IMR-90 (cell line): Measurements from ENCODE around the gene SNX25. TPM values are rescaled to one million over a fixed set of nuclear protein-coding genes. Genes with fewer than 3 reads are reported as not detected.

ENCODE experiments used
- ATAC-seq: fragments of 200-7000 bp; cut with Tn5 transposase; 2 replicates; pipeline ENCODE4 v1.9.1; 2020; ENCODE audit warnings: low read depth, mild to moderate bottlenecking, moderate library complexity
- BruUV-seq: library from RNA; stranded (reverse); fragments of 400-500 nt; replicated peaks from 2 replicates; lab custom pipeline; 2021; lab: Mats Ljungman, UMichigan
- CTCF ChIA-PET: fragments of 300-600 bp; formaldehyde crosslinking; extraction: SDS; loops from one replicate; lab custom pipeline; 2021; ENCODE audit warnings: antibody characterized with exemption; lab: Yijun Ruan, JAX
- POLR2A ChIA-PET: fragments of 300-600 bp; sonication (Branson Sonifier 250); formaldehyde crosslinking; loops from one replicate; lab custom pipeline; 2022; ENCODE audit warnings: antibody characterized with exemption; ENCODE audit not compliant: unreplicated experiment; lab: Charles Lee
- DNase-seq: peaks from one replicate; pipeline ENCODE4 v3.0.0; 2013
- H2AFZ ChIP-seq: replicated peaks from 2 replicates; pipeline ENCODE3; 2013; ENCODE audit warnings: low read length, mild to moderate bottlenecking; ENCODE audit not compliant: poor library complexity
- H2AK5ac ChIP-seq: 2 replicates; pipeline ENCODE4 v1.6.1; 2013; ENCODE audit warnings: low read depth, low read length, inconsistent platforms
- H2AK9ac ChIP-seq: replicated peaks from 2 replicates; pipeline ENCODE3; 2013; ENCODE audit warnings: mild to moderate bottlenecking, low read depth, low read length, moderate library complexity; ENCODE audit not compliant: poor library complexity
- H2BK120ac ChIP-seq: 2 replicates; pipeline ENCODE4 v1.6.1; 2013; ENCODE audit warnings: low read depth, low read length, inconsistent platforms
- H2BK15ac ChIP-seq: 3 replicates; pipeline ENCODE4 v1.6.1; 2013; ENCODE audit warnings: low read depth, low read length, inconsistent platforms
- H2BK20ac ChIP-seq: 2 replicates; pipeline ENCODE4 v1.6.1; 2013; ENCODE audit warnings: low read depth, mild to moderate bottlenecking, inconsistent platforms, low read length, moderate library complexity
- H2BK5ac ChIP-seq: 2 replicates; pipeline ENCODE4 v1.6.1; 2013; ENCODE audit warnings: mild to moderate bottlenecking, low read depth, low read length, inconsistent platforms; ENCODE audit not compliant: poor library complexity, severe bottlenecking
- H3K14ac ChIP-seq: replicated peaks from 2 replicates; pipeline ENCODE4 v1.6.1; 2013; ENCODE audit warnings: low read depth, low read length, inconsistent platforms
- H3K18ac ChIP-seq: 2 replicates; pipeline ENCODE4 v1.6.1; 2013; ENCODE audit warnings: low read depth, low read length, control low read depth
- H3K23ac ChIP-seq: 2 replicates; pipeline ENCODE4 v1.6.1; 2013; ENCODE audit warnings: low read depth, low read length, inconsistent platforms
- H3K27ac ChIP-seq: 2 replicates; pipeline ENCODE4 v1.5.1; 2013; ENCODE audit warnings: mild to moderate bottlenecking, control low read depth, low read length; ENCODE audit not compliant: insufficient read depth
- H3K27me3 ChIP-seq: 2 replicates; pipeline ENCODE4 v1.6.1; 2013; ENCODE audit warnings: low read length; ENCODE audit not compliant: control insufficient read depth, insufficient read depth
- H3K36me3 ChIP-seq: 2 replicates; pipeline ENCODE4 v1.6.1; 2013; ENCODE audit warnings: low read length, mixed read lengths; ENCODE audit not compliant: control insufficient read depth, insufficient read depth
- H3K4ac ChIP-seq: 2 replicates; pipeline ENCODE4 v1.6.1; 2013; ENCODE audit warnings: low read depth, low read length, inconsistent platforms
- H3K4me1 ChIP-seq: 2 replicates; pipeline ENCODE4 v1.6.1; 2013; ENCODE audit warnings: low read length, mixed read lengths; ENCODE audit not compliant: control insufficient read depth, insufficient read depth
- H3K4me2 ChIP-seq: 2 replicates; pipeline ENCODE4 v1.6.1; 2013; ENCODE audit warnings: low read depth, mild to moderate bottlenecking, control low read depth, low read length, moderate library complexity
- H3K4me3 ChIP-seq: 2 replicates; pipeline ENCODE4 v1.5.1; 2013; ENCODE audit warnings: low read depth, mild to moderate bottlenecking, control low read depth, low read length, moderate library complexity; ENCODE audit not compliant: insufficient read depth
- H3K56ac ChIP-seq: 2 replicates; pipeline ENCODE4 v1.6.1; 2013; ENCODE audit warnings: low read length, inconsistent platforms; ENCODE audit not compliant: insufficient read depth; ENCODE audit errors: extremely low read depth
- H3K79me1 ChIP-seq, 2 experiments: 2 replicates each; pipeline ENCODE4 v1.6.1; 2013; ENCODE audit warnings: low read length in 2 of 2, inconsistent platforms in 1 of 2, low read depth in 1 of 2
- H3K9ac ChIP-seq: 2 replicates; pipeline ENCODE4 v1.6.1; 2013; ENCODE audit warnings: low read depth, low read length, control low read depth
- H3K9me1 ChIP-seq: 2 replicates; pipeline ENCODE4 v1.6.1; 2013; ENCODE audit warnings: low read length, inconsistent platforms; ENCODE audit not compliant: insufficient read depth
- H3K9me3 ChIP-seq: 2 replicates; pipeline ENCODE4 v1.6.1; 2013; ENCODE audit warnings: low read length; ENCODE audit not compliant: control insufficient read depth, insufficient read depth
- H4K20me1 ChIP-seq: 2 replicates; pipeline ENCODE4 v1.6.1; 2013; ENCODE audit warnings: low read length, inconsistent platforms; ENCODE audit not compliant: insufficient read depth
- H4K5ac ChIP-seq: 2 replicates; pipeline ENCODE4 v1.6.1; 2013; ENCODE audit warnings: mild to moderate bottlenecking, low read depth, low read length, control low read depth
- H4K8ac ChIP-seq, 2 experiments: 2 replicates each; pipeline ENCODE4 v1.6.1; 2013; ENCODE audit warnings: low read depth in 2 of 2, low read length in 2 of 2, control low read depth in 1 of 2, inconsistent platforms in 1 of 2
- H4K91ac ChIP-seq: 2 replicates; pipeline ENCODE4 v1.6.1; 2013; ENCODE audit warnings: low read depth, low read length, inconsistent platforms; ENCODE audit not compliant: insufficient read depth
- BHLHE40 ChIP-seq: fragments of 150-350 bp; IDR thresholded peaks from 2 replicates; pipeline ENCODE4 v1.6.1; 2016; ENCODE audit warnings: mild to moderate bottlenecking, low read depth, low read length
- CEBPB ChIP-seq: IDR thresholded peaks from 2 replicates; pipeline ENCODE4 v1.6.1; 2012; ENCODE audit warnings: low read depth, low read length, improper control_type of control experiment
- CHD1 ChIP-seq: IDR thresholded peaks from 2 replicates; pipeline ENCODE4 v1.6.1; 2012; ENCODE audit warnings: low read depth, low read length, improper control_type of control experiment
- CTCF ChIP-seq: conservative IDR thresholded peaks from 2 replicates; pipeline ENCODE4 v1.5.1; 2012; ENCODE audit warnings: mild to moderate bottlenecking, low read depth, low read length, improper control_type of control experiment
- ELK1 ChIP-seq: fragments of 150-350 bp; IDR thresholded peaks from 2 replicates; pipeline ENCODE4 v1.6.1; 2016; ENCODE audit warnings: low read depth, mild to moderate bottlenecking, low read length, moderate library complexity, borderline replicate concordance
- FOS ChIP-seq: fragments of 150-350 bp; IDR thresholded peaks from 2 replicates; pipeline ENCODE4 v1.6.1; 2016; ENCODE audit warnings: low read depth, low read length
- MAFK ChIP-seq: IDR thresholded peaks from 2 replicates; pipeline ENCODE4 v1.6.1; 2012; ENCODE audit warnings: low read depth, low read length, improper control_type of control experiment
- MAZ ChIP-seq: IDR thresholded peaks from 2 replicates; pipeline ENCODE4 v1.6.1; 2012; ENCODE audit warnings: low read depth, mild to moderate bottlenecking, low read length, improper control_type of control experiment, moderate library complexity, borderline replicate concordance
- MXI1 ChIP-seq: IDR thresholded peaks from 2 replicates; pipeline ENCODE4 v1.6.1; 2012; ENCODE audit warnings: low read depth, mild to moderate bottlenecking, low read length, moderate library complexity, borderline replicate concordance
- NFE2L2 ChIP-seq: fragments of 150-350 bp; IDR thresholded peaks from 2 replicates; pipeline ENCODE4 v1.6.1; 2016; ENCODE audit warnings: low read depth, mild to moderate bottlenecking, low read length
- POLR2A ChIP-seq: IDR thresholded peaks from 2 replicates; pipeline ENCODE4 v1.6.1; 2012; ENCODE audit warnings: mild to moderate bottlenecking, low read depth, low read length
- RAD21 ChIP-seq: IDR thresholded peaks from 2 replicates; pipeline ENCODE4 v1.6.1; 2012; ENCODE audit warnings: low read length, improper control_type of control experiment
- RCOR1 ChIP-seq: IDR thresholded peaks from 2 replicates; pipeline ENCODE4 v1.6.1; 2012; ENCODE audit warnings: mild to moderate bottlenecking, low read length, improper control_type of control experiment; ENCODE audit not compliant: insufficient replicate concordance
- RFX5 ChIP-seq: IDR thresholded peaks from 2 replicates; pipeline ENCODE4 v1.8.0; 2012; ENCODE audit warnings: low read depth, mild to moderate bottlenecking, low read length, moderate library complexity
- SMC3 ChIP-seq: fragments of 150-350 bp; IDR thresholded peaks from 2 replicates; pipeline ENCODE4 v1.6.1; 2016; ENCODE audit warnings: low read depth, mild to moderate bottlenecking, antibody characterized with exemption, low read length, moderate library complexity
- USF2 ChIP-seq: fragments of 150-350 bp; IDR thresholded peaks from 2 replicates; pipeline ENCODE4 v1.6.1; 2017; ENCODE audit warnings: mild to moderate bottlenecking, antibody characterized with exemption, low read length, low read depth
- WGBS, 2 experiments: methylation state at CpG; one replicate each; pipeline versions ENCODE4 v1.1.5 to v1.1.7; 2013; ENCODE audit warnings: missing lambda C conversion rate in 2 of 2; ENCODE audit not compliant: insufficient read length in 1 of 2; ENCODE audit errors: extremely low coverage in 2 of 2; 5-methylcytosine and 5-hydroxymethylcytosine counted together
- dilution Hi-C: fragments of 300-500 bp; cut with HindIII; formaldehyde crosslinking; loops from one replicate; pipeline ENCODE4 v1.14.3; 2018; ENCODE audit warnings: low sequenced_read_pairs; ENCODE audit not compliant: unreplicated experiment
- in situ Hi-C: fragments of 300-500 bp; cut with MboI; formaldehyde crosslinking; loops from 3 replicates; pipeline ENCODE4 v1.14.3; 2019; ENCODE audit warnings: low sequenced_read_pairs, inconsistent platforms, mixed read lengths
- intact Hi-C: fragments of 100-400 bp; cut with micrococcal nuclease; formaldehyde crosslinking; loops from 2 replicates; pipeline ENCODE4 v1.10.0; 2022
- polyA plus RNA-seq, 3 experiments: library from polyadenylated mRNA; depleted of rRNA; stranded (reverse); fragments of >200 nt; gene quantifications; 2 replicates each; pipeline ENCODE4 v1.2.3, GENCODE V29; 2012; ENCODE audit warnings: low replicate concordance in 1 of 3
- total RNA-seq: library from RNA; depleted of rRNA; stranded (reverse); fragments of >200 nt; gene quantifications from 2 replicates; pipeline ENCODE4 v1.2.3, GENCODE V29; 2012

SNX25 gene
- total and polyA plus RNA-seq, 2 of the 4 experiments (the other 2 are of a cell fraction): 11.4 to 28.3 TPM

- intact Hi-C loops: no loop called here
- POLR2A ChIA-PET: no interaction called here
Measured at GRCh38 chr4:185238215-185238681, 28.9 kb downstream of the SNX25 start.

More at GRCh38 chr4:185238215-185238681, 28.9 kb downstream of the SNX25 start:
- no peak for TF ChIP-seq RFX5
- no peak for TF ChIP-seq RCOR1
- no peak for TF ChIP-seq CTCF
- TF ChIP-seq NFE2L2: no peak
- peak; percentile 44; the same call in 1 of the 2 replicates for TF ChIP-seq FOS
- no peak for TF ChIP-seq RAD21
- no peak for TF ChIP-seq MAFK
- peak; percentile 79 for TF ChIP-seq CEBPB
- TF ChIP-seq ELK1: no peak
- no peak for TF ChIP-seq POLR2A
- peak; percentile 49; the same call in 1 of the 2 replicates for TF ChIP-seq MXI1
- TF ChIP-seq CHD1: no peak
- no peak for TF ChIP-seq MAZ
- no peak for TF ChIP-seq BHLHE40
- no peak for TF ChIP-seq SMC3
- 0 out of 2 replicates have a peak, but pooled peaks have one; percentile 14 for TF ChIP-seq USF2
- dilution Hi-C loops (no loop called here), in situ Hi-C loops (no loop called here)
- DNase-seq: peak; percentile 84
- H2BK5ac ChIP-seq: no peak overlapping the region
- no peaks in the 10 kb centered on the region for H3K27me3 ChIP-seq
- no peak overlapping the region for H3K56ac ChIP-seq
- peak; percentile 90 for ATAC-seq
- no peak overlapping the region for H3K27ac ChIP-seq
- no peak overlapping the region for H2AK9ac ChIP-seq
- no TSS peak for BruUV-seq
- no peak overlapping the region for H4K91ac ChIP-seq
- peaks cover 3% of the 10 kb centered on the region; the same call in 1 of the 2 replicates for H4K20me1 ChIP-seq
- H3K14ac ChIP-seq: no peak overlapping the region
- no peak overlapping the region for H4K5ac ChIP-seq
- H2BK120ac ChIP-seq: no peak overlapping the region; the same call in 1 of the 2 replicates
- WGBS, 2 experiments: no CpG with 5 or more reads among the region's 5 CpGs
- H3K4me2 ChIP-seq: no peak overlapping the region; the same call in 1 of the 2 replicates
- H3K9ac ChIP-seq: no peak overlapping the region
- CTCF ChIA-PET: no interaction called here
- H3K9me1 ChIP-seq: peaks cover 6% of the 10 kb centered on the region; the same call in 1 of the 2 replicates
- H3K36me3 ChIP-seq: no peaks in the 10 kb centered on the region
- H2AFZ ChIP-seq: peak overlapping the region; percentile 28
- peaks cover 8% of the 10 kb centered on the region for H3K4me1 ChIP-seq
- H3K79me1 ChIP-seq: peaks cover 19 to 36% of the 10 kb centered on the region in 2 experiments
- H3K18ac ChIP-seq: no peak overlapping the region
- H4K8ac ChIP-seq: no peak overlapping the region
- peak overlapping the region; percentile 8; the same call in 1 of the 2 replicates for H2AK5ac ChIP-seq
- H3K4me3 ChIP-seq: no peak overlapping the region
- no peak overlapping the region for H3K23ac ChIP-seq
- H3K9me3 ChIP-seq: no peaks in the 10 kb centered on the region
- no peak overlapping the region for H2BK15ac ChIP-seq
- peak overlapping the region; percentile 29; the same call in 1 of the 2 replicates for H3K4ac ChIP-seq
- no peak overlapping the region for H2BK20ac ChIP-seq
